MM.1S (cell line): Measurements from ENCODE around the gene TMEM60.

ENCODE experiments used
- DNase-seq: peaks from one replicate; pipeline ENCODE4 v3.0.0-alpha.2; 2015
- H2AFZ ChIP-seq: fragments of 300-600 bp; sonication (generic); 2 replicates; pipeline ENCODE4 v1.6.0; 2016; ENCODE audit warnings: antibody characterized with exemption, low read length
- H3F3A ChIP-seq: fragments of 300-600 bp; sonication (generic); 2 replicates; pipeline ENCODE4 v1.6.1; 2016; ENCODE audit warnings: mild to moderate bottlenecking, antibody characterized with exemption, low read length, moderate library complexity, mixed read lengths; ENCODE audit not compliant: insufficient read depth
- H3K27ac ChIP-seq: fragments of 300-600 bp; sonication (generic); 2 replicates; pipeline ENCODE4 v1.5.1; 2016; ENCODE audit warnings: mild to moderate bottlenecking, low read length
- H3K27me3 ChIP-seq: fragments of 300-600 bp; sonication (generic); replicated peaks from 2 replicates; pipeline ENCODE4 v1.6.0; 2016; ENCODE audit warnings: low read length; ENCODE audit not compliant: insufficient read depth
- H3K36me3 ChIP-seq: fragments of 300-600 bp; sonication (generic); replicated peaks from 2 replicates; pipeline ENCODE4 v1.6.1; 2016; ENCODE audit warnings: mild to moderate bottlenecking, low read length, mixed read lengths; ENCODE audit not compliant: insufficient read depth
- H3K4me1 ChIP-seq: fragments of 300-600 bp; sonication (generic); 2 replicates; pipeline ENCODE4 v1.6.1; 2016; ENCODE audit warnings: low read length, mixed read lengths
- H3K4me2 ChIP-seq: fragments of 300-600 bp; sonication (generic); 2 replicates; pipeline ENCODE4 v1.6.0; 2016; ENCODE audit warnings: low read depth, low read length
- H3K4me3 ChIP-seq: fragments of 300-600 bp; sonication (generic); 2 replicates; pipeline ENCODE4 v1.5.1; 2016; ENCODE audit warnings: low read length, mixed read lengths
- H3K79me2 ChIP-seq: fragments of 300-600 bp; sonication (generic); 2 replicates; pipeline ENCODE4 v1.6.1; 2016; ENCODE audit warnings: mixed run types, low read length, mixed read lengths
- H3K9ac ChIP-seq: fragments of 300-600 bp; sonication (generic); 2 replicates; pipeline ENCODE4 v1.6.1; 2016; ENCODE audit warnings: low read length, mixed read lengths
- H3K9me2 ChIP-seq: fragments of 300-600 bp; sonication (generic); replicated peaks from 2 replicates; pipeline ENCODE4 v1.6.1; 2016; ENCODE audit warnings: mild to moderate bottlenecking, low read length, mixed read lengths; ENCODE audit not compliant: insufficient read depth
- H3K9me3 ChIP-seq: fragments of 300-600 bp; sonication (generic); replicated peaks from 2 replicates; pipeline ENCODE4 v1.6.1; 2016; ENCODE audit warnings: mild to moderate bottlenecking, low read length, mixed read lengths; ENCODE audit not compliant: insufficient read depth
- H4K20me1 ChIP-seq: fragments of 300-600 bp; sonication (generic); 2 replicates; pipeline ENCODE4 v1.6.1; 2016; ENCODE audit warnings: mild to moderate bottlenecking, low read length, moderate library complexity, mixed read lengths; ENCODE audit not compliant: insufficient read depth
- CTCF ChIP-seq: fragments of 300-600 bp; sonication (generic); IDR thresholded peaks from 2 replicates; pipeline ENCODE4 v1.5.1; 2016; ENCODE audit warnings: antibody characterized with exemption, low read length, mixed read lengths
- EZH2 ChIP-seq: fragments of 300-600 bp; sonication (generic); optimal IDR thresholded peaks from 2 replicates; pipeline ENCODE3; 2017; ENCODE audit warnings: low read depth, mild to moderate bottlenecking, antibody characterized with exemption, low read length, mixed read lengths
- EZH2phosphoT487 ChIP-seq: fragments of 300-600 bp; sonication (generic); IDR thresholded peaks from 2 replicates; pipeline ENCODE4 v1.6.1; 2018; ENCODE audit warnings: antibody characterized with exemption, low read length

The TMEM60 gene

GRCh38 chr7:77833136-77833535 lies 34.9 kb upstream of the TMEM60 start:
- Histone ChIP-seq H3K36me3 (no peaks in the 10 kb centered on the region), H3K27ac (no peak overlapping the region), H3K9ac (no peak overlapping the region), H3K4me3 (no peak overlapping the region), H3F3A (no peaks in the 10 kb centered on the region), H3K79me2 (0 out of 2 replicates have a peak, but pooled peaks cover 6% of the 10 kb centered on the region), H3K27me3 (no peaks in the 10 kb centered on the region), H3K4me1 (no peaks in the 10 kb centered on the region), H4K20me1 (no peaks in the 10 kb centered on the region), H2AFZ (no peak overlapping the region), H3K9me3 (no peaks in the 10 kb centered on the region), H3K4me2 (no peak overlapping the region), H3K9me2 (no peaks in the 10 kb centered on the region)
- no peak for DNase-seq
- no peak for TF ChIP-seq EZH2phosphoT487
- TF ChIP-seq CTCF = no peak
- TF ChIP-seq EZH2 = no peak

- H3K9me3 ChIP-seq = no peaks in the 10 kb centered on the region
- TF ChIP-seq CTCF = no peak
- no peak for TF ChIP-seq EZH2
- TF ChIP-seq EZH2phosphoT487 = no peak
- no peak for DNase-seq
- H3K4me3 ChIP-seq = no peak overlapping the region
- H3K27ac ChIP-seq = no peak overlapping the region
- H3K27me3 ChIP-seq = no peaks in the 10 kb centered on the region
- H3K79me2 ChIP-seq = 0 out of 2 replicates have a peak, but pooled peaks cover 12% of the 10 kb centered on the region
- H2AFZ ChIP-seq = no peak overlapping the region
- H3K36me3 ChIP-seq = no peaks in the 10 kb centered on the region
- no peaks in the 10 kb centered on the region for H3K4me1 ChIP-seq
- no peaks in the 10 kb centered on the region for H4K20me1 ChIP-seq
- H3K4me2 ChIP-seq = no peak overlapping the region
- H3K9ac ChIP-seq = no peak overlapping the region
- H3F3A ChIP-seq = no peaks in the 10 kb centered on the region
- H3K9me2 ChIP-seq = no peaks in the 10 kb centered on the region
These were observed 33.7 kb upstream of the TMEM60 start for GRCh38 chr7:77831953-77832352.

- Histone ChIP-seq H3K4me2 (no peak overlapping the region), H3K4me1 (no peaks in the 10 kb centered on the region), H3K27me3 (no peaks in the 10 kb centered on the region), H3K9me2 (no peaks in the 10 kb centered on the region), H3K27ac (no peak overlapping the region), H3K36me3 (no peaks in the 10 kb centered on the region), H4K20me1 (no peaks in the 10 kb centered on the region), H3K9ac (no peak overlapping the region), H2AFZ (no peak overlapping the region), H3K9me3 (no peaks in the 10 kb centered on the region), H3K4me3 (no peak overlapping the region), H3F3A (no peaks in the 10 kb centered on the region), H3K79me2 (0 out of 2 replicates have a peak, but pooled peaks cover 12% of the 10 kb centered on the region)
- TF ChIP-seq EZH2 (no peak), CTCF (no peak), EZH2phosphoT487 (no peak)
- DNase-seq = no peak
These were observed 33.2 kb upstream of the TMEM60 start for GRCh38 chr7:77831481-77831880.
